GM10248 (cell line): ENCODE measurements around the gene THSD8.
"Not testable (repeated sequence)": the region's sequence is repeated elsewhere in the genome, so short reads cannot be mapped to it uniquely, and the experiment has no call there.

Experiments
- CTCF ChIA-PET: fragments of 300-600 bp; sonication (Branson Sonifier 250); formaldehyde crosslinking; extraction: SDS; loops from one replicate; lab custom pipeline; 2021; ENCODE audit warnings: antibody characterized with exemption; lab: Yijun Ruan, JAX
- POLR2A ChIA-PET: fragments of 350-650 bp; sonication (Branson Sonifier 250); formaldehyde crosslinking; extraction: SDS; loops from one replicate; lab custom pipeline; 2020; ENCODE audit warnings: antibody characterized with exemption; lab: Yijun Ruan, JAX
- DNase-seq: peaks from one replicate; pipeline ENCODE4 v3.0.0; 2012; ENCODE audit errors: extremely low spot score
- CTCF ChIP-seq: IDR thresholded peaks from 2 replicates; pipeline ENCODE4 v1.5.1; 2012; ENCODE audit warnings: mild to moderate bottlenecking, low read depth; ENCODE audit errors: extremely low read depth, missing control alignments, control extremely low read depth

The THSD8 gene

DNA sequence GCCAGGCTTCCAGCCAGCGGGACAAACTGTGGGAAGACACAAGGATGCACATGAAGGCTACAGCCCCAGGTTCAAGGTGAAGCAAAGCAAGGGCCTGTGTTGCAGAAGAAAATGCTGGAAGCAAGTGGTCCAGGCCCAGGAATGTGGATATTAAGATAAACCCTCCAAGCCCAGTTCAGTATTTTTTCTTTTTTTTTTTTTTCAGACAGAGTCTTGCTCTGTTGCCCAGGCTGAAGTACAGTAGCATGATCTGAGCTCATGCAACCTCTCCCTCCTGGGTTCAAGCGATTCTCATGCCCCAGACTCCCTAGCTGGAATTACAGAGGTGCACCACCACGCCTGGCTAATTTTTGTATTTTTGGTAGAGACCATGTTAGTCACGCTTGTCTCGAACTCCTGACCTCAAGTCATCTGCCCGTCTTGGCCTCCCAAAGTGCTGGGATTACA, 4.7 kb upstream of the THSD8 start:
- no peak for TF ChIP-seq CTCF
- ChIA-PET POLR2A (interaction anchor here (0.6 kb wide), 1 partner anchor 19 kb away, joined by 3 read pairs; no protein-coding TSS in a partner anchor), CTCF (interaction anchor here (0.6 to 17.0 kb wide), 15 partner anchors 9 to 226 kb away, joined by 3 to 550 read pairs (median 5); partner anchors contain the start of genes GCDH, GET3, HOOK2 and RNASEH2A)

GRCh38 chr19:12797607-12798006, 4.3 kb upstream of the THSD8 start:
- ChIA-PET CTCF (interaction anchor here (0.7 to 17.0 kb wide), 11 partner anchors 20 to 227 kb away, joined by 3 to 550 read pairs (median 4); partner anchors contain the start of genes GCDH, GET3, HOOK2 and TRIR), POLR2A (interaction anchor here (0.6 kb wide), 1 partner anchor 20 kb away, joined by 3 read pairs; no protein-coding TSS in a partner anchor)
- DNase-seq: not testable (repeated sequence)

More for the DNA sequence above, 4.7 kb upstream of the THSD8 start:
- DNase-seq: no peak

GRCh38 chr19:12799742-12800465, 2.0 kb upstream of the THSD8 start:
- no peak for TF ChIP-seq CTCF
- POLR2A ChIA-PET: interaction anchor here (0.6 to 1.0 kb wide), 3 partner anchors 11 to 61 kb away, joined by 3 to 4 read pairs (median 3); no protein-coding TSS in a partner anchor
- no peak for DNase-seq
- CTCF ChIA-PET: interaction anchor here (1.3 to 17.0 kb wide), 4 partner anchors 23 to 123 kb away, joined by 4 to 550 read pairs (median 220); partner anchors contain the start of gene HOOK2

DNA sequence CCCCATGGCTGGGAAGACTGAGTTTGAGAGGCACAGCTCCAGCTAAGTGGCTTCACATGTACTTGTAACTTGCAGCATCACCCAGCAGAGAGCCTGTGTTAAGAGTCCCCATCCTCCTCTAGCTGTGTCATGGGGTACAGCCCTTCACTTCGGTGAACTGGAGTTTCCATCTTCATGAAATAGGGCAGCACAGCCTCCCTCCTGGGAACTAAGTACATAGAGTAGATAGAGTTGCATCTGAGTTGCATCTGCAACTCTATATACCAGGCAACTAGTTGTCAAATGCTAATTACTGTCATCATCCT, 1.5 kb upstream of the THSD8 start:
- ChIA-PET CTCF (interaction anchor here (1.3 to 17.0 kb wide), 3 partner anchors 23 to 123 kb away, joined by 4 to 550 read pairs (median 399); partner anchors contain the start of gene HOOK2), POLR2A (interaction anchor here (0.6 to 2.2 kb wide), 2 partner anchors 8 to 40 kb away, joined by 3 to 9 read pairs; partner anchors contain the start of gene JUNB)
- DNase-seq: no peak
- no peak for TF ChIP-seq CTCF

GRCh38 chr19:12800923-12801465, 875 bp upstream of the THSD8 start:
- TF ChIP-seq CTCF: no peak
- DNase-seq: no peak
- ChIA-PET CTCF (interaction anchor here (3.2 to 17.0 kb wide), 3 partner anchors 24 to 46 kb away, joined by 16 to 550 read pairs (median 399); partner anchors contain the start of gene HOOK2), POLR2A (interaction anchor here (2.2 kb wide), 1 partner anchor 9 kb away, joined by 9 read pairs; the partner anchor contains the start of gene JUNB)

- TF ChIP-seq CTCF: no peak
- DNase-seq: no peak
- CTCF ChIA-PET: interaction anchor here (0.7 to 17.0 kb wide), 7 partner anchors 10 to 45 kb away, joined by 3 to 399 read pairs (median 11); partner anchors contain the start of gene HOOK2
- POLR2A ChIA-PET: interaction anchor here (2.2 kb wide), 1 partner anchor 11 kb away, joined by 9 read pairs; the partner anchor contains the start of gene JUNB
Observed at GRCh38 chr19:12802267-12803106, 618 bp downstream of the THSD8 start.
